Activated naive CD4-positive, alpha-beta T cell treated with Interleukin-2 at 50 U/mL for 16 hours (primary cell): ENCODE data around the gene RETSAT.
"Not testable (repeated sequence)": the region's sequence is repeated elsewhere in the genome, so short reads cannot be mapped to it uniquely, and the experiment has no call there.

Source experiments
- DNase-seq: peaks from one replicate; pipeline ENCODE4 v3.0.0-alpha.2; 2020

Gene RETSAT

DNA sequence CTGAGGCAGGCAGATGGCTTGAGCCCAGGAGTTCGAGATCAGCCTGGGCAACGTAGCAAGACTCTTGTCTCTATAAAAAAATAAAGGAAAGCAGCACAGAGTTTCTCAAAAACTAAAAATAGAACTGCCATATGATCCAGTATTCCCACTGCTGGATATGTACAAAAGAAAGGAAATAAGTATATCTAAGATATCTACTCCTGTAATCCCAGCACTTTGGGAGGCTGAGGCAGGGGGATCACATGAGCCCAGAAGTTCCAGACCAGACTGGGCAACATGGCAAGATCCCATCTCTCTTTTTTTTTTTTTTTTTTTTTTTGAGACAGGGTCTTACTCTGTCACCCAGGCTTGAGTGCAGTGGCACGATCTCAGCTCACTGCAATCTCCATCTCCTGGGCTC is 24.6 kb downstream of the RETSAT start:
- DNase-seq = not testable (repeated sequence)

DNA sequence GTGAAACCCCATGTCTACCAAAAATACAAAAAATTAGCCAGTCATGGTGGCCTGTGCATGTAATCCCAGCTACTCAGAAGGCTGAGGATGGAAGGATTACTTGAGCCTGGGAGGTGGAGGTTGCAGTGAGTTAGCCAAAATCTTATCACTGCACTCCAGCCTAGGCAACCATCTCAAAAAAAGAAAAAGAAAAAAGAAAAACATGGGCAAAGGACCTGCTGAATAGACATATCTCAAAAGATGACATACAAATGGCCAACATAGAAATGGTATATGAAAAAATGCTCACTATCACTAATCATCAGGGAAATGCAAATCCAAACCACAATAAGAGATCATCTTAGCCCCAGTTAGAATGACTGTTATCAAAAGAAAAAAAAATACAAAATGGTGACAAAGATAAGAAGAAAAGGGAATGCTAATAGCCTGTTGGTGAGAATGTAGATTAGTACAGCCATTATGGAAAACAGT is 25.1 kb downstream of the RETSAT start:
- no peak for DNase-seq

DNA sequence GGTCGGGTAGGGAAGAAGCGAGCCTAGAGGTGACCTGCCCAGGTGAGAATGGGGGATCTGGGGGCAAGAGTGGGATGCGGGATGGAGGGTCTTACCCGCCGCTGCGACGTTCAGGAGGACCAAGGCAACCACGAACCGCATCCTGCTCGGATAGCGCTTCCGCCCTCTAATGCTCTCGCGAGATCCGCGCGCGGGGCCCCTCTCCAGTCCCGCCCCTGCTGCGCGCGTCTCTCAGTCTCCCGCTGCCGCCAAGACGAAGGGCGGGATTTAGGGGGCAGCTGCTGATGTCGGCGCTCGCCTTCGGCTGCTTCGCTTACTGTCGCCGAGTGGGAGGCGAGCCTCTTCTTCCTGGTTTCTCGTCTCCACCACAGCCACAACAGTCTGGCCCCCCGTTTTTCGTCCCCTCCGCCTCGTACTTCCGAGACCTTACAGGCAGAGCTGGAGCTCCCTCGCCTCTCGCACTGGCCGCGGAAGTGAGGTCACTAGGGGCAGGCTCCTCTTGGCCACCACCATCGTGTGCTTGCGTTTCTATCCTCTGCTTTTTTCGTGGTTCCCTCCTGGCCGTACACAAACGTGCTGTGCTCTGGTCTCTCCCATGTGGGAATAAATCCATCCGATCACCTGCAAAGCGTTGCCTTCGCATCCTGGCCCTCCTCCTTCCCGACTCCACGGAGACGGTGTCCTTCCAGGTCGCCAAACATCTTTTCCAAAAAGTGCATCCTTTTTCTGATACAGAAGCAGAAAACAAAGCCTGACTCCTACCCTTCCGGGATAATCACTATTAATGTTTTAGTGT is 26.3 kb downstream of the RETSAT start, which contains the start of gene TGOLN2:
TSS of gene TGOLN2 (minus strand) at position 168 of the 796 bp plus-strand sequence. CDS start at position 141, 27 bp downstream.
- DNase-seq = peak; percentile 93

DNA sequence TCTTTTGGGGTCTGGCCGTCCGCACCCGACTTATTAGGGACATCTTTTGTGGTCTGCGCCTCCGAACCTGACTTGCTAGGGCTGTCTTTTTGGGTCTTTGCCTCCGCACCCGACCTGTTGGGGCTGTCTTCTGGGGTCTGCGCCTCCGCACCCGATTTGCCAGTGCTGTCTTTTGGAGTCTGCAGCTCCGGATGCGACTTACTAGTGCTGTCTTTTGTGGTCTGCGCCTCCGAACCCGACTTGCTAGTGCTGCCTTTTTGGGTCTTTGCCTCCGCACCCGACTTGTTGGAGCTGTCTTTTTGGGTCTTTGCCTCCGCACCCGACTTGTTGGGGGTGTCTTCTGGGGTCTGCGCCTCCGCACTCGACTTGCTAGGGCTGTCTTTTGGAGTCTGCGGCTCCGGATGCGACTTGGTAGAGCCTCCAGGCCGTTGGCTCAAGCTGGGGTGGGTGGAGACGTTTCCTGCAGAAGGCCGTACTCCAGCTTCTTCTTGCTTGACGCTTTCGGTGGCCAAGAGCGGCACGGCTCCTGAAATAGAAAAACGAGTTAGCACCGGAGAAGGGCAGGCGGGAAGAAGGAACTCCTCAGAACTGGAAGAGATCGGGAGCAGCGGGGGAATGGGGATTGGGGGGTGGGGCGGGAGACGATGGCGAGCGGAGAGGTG is 27.0 kb downstream of the RETSAT start:
- DNase-seq = peak; percentile 52

DNA sequence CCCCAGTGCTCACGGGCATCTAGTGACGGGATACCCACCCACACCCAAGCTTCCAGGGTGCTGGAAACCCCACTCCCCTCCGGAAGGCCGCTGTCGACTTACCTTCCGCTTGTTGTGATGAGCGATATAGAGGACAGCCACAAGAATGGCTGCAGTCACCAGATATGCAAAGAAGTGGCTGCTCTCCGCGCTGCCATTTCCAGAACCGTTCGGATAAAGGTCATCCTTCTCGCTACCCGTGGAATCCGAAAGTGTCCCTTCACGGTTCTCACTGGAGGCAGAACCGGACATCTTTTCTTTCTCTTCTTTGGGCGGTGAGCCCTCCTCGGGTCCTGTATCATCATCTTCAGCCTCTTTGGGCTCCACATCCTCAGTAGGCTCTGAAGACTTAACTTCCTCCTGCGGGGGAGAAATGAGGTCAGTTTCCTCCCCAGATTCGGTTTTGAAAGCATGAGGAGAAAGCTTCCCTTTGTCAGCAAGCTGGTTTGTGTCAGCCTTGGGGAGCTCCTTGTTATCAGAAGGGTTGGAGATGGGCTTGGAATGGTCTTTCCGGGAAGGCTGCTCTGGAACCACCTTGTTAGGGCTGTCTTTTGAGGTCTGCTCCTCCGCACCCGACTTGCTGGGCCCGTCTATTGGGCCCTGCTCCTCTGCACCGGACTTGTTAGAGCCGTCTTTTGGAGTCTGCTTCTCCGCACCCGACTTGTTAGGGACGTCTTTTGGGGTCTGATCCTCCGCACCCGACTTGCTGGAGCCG is 27.7 kb downstream of the RETSAT start:
- peak; percentile 49 for DNase-seq

DNA sequence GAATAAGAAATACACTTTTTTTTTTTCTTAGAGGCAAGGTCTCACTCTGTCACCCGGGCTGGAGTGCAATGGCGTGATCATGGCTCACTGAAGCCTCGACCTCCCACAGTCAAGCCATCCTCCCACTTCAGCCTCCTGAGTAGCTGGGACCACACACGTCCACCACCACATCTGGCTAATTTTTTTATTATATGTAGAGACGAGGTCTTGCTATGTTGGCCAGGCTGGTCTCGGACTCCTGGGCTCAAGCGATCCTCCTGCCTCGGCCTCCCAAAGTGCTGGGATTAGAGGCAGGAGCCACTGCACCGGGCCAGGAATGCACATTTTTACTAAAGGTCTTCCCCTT is 28.9 kb downstream of the RETSAT start:
- no peak for DNase-seq

- DNase-seq = no peak
These were observed 29.5 kb downstream of the RETSAT start for GRCh38 chr2:85324639-85325465.

- not testable (repeated sequence) for DNase-seq
These were observed 30.4 kb downstream of the RETSAT start for GRCh38 chr2:85323988-85324367.

GRCh38 chr2:85323351-85323987 is 30.9 kb downstream of the RETSAT start:
- no peak for DNase-seq

GRCh38 chr2:85319796-85320195 is 34.5 kb downstream of the RETSAT start:
- no peak for DNase-seq

GRCh38 chr2:85318222-85319074 is 35.9 kb downstream of the RETSAT start:
- peak; percentile 55 for DNase-seq

DNA sequence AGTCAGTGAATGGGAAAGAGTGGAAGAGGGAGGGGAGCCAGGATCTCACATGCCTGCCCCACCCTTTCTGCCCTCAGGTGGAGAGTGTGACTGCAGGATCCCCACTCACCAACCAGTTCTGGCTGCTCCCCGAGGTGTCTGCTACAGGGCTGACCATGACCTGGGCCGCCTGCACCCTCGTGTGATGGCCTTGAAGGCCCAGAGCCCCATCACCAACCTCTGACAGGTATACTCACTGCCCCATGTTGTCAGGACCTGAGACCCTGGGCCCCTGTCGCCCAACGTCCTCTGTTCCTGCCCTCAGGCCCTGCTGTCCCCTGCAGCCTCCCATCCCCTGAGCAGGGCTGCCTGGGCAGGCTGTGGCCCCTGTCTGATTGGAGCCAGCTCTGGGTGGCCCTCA is 38.4 kb downstream of the RETSAT start:
- DNase-seq = not testable (repeated sequence)

DNA sequence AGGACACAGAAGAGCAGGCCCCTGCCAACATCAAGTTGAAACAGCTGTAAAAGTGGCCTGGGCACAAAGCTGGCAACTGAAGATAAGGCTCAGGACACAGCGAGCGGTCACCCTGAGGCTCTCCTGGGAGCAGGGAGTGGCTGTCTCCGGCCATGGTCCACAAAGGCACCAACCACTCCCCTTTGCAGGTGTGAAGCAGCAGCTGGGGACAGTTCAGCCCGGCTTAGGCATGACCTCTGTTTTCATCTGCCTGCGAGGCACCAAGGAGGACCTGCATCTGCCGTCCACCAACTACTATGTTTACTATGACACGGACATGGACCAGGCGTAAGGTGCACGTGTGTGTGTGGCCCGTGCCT is 39.5 kb downstream of the RETSAT start:
- no peak for DNase-seq

GRCh38 chr2:85312404-85312803 is 41.9 kb downstream of the RETSAT start:
- DNase-seq = no peak

- no peak for DNase-seq
These were observed 44.0 kb downstream of the RETSAT start for GRCh38 chr2:85310330-85310729.

GRCh38 chr2:85309699-85310321 is 44.5 kb downstream of the RETSAT start:
- DNase-seq = peak; percentile 12

- DNase-seq = no peak
These were observed 45.3 kb downstream of the RETSAT start for GRCh38 chr2:85308896-85309555.

GRCh38 chr2:85308201-85308600 is 46.1 kb downstream of the RETSAT start:
- DNase-seq = no peak

DNA sequence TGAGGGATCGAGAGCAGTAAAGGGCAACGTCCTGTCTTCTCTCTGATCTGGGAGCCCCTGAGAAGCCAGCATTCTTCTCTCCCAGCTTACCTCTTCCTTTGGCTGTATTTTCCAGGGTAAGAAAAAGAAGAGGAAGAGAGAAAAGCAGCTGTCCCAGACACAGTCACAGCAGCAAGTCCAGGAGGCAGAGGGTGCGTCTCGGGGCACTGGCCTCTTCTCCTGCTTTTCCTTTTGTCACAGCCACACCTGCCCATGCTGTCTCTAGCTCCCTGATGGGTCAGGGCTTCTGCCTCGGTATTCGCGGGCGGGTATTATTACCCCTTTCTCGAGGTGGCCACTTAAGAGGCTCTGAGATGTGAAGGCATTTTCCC is 46.8 kb downstream of the RETSAT start:
- no peak for DNase-seq
